RWPE1 (cell line): ENCODE measurements around the gene GFRA4.
A peak's percentile ranks its signal among the peaks of the same experiment; 100 is the strongest.

Experiments
- CTCF ChIA-PET: fragments of 350-600 bp; sonication (Branson Sonifier 250); formaldehyde crosslinking; extraction: SDS; loops from one replicate; lab custom pipeline; 2021; lab: Yijun Ruan, JAX
- POLR2A ChIA-PET: fragments of 400-600 bp; formaldehyde crosslinking; extraction: SDS; loops from one replicate; lab custom pipeline; 2020; ENCODE audit warnings: antibody characterized with exemption; ENCODE audit not compliant: low non-redundant PET; lab: Yijun Ruan, JAX
- DNase-seq: peaks from one replicate; pipeline ENCODE4 v3.0.0; 2012; ENCODE audit warnings: low spot score
- H3K27ac ChIP-seq: fragments of 450-650 bp; 2 replicates; pipeline ENCODE4 v1.5.1; 2017
- TF ChIP-seq, protein P1 (sequence below): fragments of 450-650 bp; conservative IDR thresholded peaks from 2 replicates; pipeline ENCODE4 v1.5.1; 2017; ENCODE audit warnings: low read depth, mild to moderate bottlenecking

The GFRA4 gene

DNA sequence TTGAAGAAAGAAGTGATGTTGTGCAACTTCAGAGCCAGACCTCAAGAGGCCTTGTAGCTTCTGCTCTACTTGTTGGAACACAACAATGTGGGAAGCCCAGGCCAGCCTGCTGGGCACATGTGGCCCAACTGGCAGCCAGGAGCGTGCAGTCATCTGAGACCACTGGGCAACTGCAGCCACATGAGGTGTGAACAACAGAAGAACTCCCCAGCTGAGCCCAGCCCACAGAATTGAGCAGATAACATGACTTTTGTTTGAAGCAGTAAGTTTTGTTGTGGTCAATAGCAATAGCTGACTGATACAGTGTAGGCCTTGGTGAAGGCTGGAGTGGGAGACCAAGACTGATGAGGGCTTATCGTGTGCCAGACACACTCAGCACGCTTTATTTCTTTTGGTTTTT lies 27.2 kb upstream of the GFRA4 start:
- TF ChIP-seq, protein P1, sequence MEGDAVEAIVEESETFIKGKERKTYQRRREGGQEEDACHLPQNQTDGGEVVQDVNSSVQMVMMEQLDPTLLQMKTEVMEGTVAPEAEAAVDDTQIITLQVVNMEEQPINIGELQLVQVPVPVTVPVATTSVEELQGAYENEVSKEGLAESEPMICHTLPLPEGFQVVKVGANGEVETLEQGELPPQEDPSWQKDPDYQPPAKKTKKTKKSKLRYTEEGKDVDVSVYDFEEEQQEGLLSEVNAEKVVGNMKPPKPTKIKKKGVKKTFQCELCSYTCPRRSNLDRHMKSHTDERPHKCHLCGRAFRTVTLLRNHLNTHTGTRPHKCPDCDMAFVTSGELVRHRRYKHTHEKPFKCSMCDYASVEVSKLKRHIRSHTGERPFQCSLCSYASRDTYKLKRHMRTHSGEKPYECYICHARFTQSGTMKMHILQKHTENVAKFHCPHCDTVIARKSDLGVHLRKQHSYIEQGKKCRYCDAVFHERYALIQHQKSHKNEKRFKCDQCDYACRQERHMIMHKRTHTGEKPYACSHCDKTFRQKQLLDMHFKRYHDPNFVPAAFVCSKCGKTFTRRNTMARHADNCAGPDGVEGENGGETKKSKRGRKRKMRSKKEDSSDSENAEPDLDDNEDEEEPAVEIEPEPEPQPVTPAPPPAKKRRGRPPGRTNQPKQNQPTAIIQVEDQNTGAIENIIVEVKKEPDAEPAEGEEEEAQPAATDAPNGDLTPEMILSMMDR, result no peak
- no peak for DNase-seq
- H3K27ac ChIP-seq, result no peak overlapping the region
- CTCF ChIA-PET, result interaction anchor here (0.8 to 1.1 kb wide), 2 partner anchors 14 to 20 kb away, joined by 3 to 7 read pairs; no protein-coding TSS in a partner anchor
- POLR2A ChIA-PET, result no interaction called here

DNA sequence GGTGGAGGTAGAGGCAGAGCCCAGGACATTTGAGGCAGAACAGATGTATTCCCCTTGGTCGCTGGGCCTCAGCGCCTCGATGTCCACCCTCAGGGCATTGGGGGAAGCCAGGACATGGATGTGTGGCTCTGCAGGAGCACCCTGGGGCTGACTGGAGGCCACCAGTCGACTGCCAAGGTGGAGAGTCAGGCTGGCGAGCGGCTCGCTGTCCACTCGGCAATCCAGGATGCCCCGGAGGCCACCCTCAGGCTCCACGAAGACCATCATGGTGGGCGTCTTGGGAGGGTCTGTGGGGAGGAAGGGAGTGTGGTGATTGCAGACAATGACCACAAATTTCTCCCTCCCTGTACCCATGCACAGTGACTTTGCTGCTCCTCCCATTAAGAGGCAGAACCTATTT lies 26.8 kb upstream of the GFRA4 start:
- no peak overlapping the region for H3K27ac ChIP-seq
- no peak for DNase-seq
- POLR2A ChIA-PET, result no interaction called here
- TF ChIP-seq, protein P1, result no peak
- CTCF ChIA-PET, result interaction anchor here (0.8 to 1.1 kb wide), 2 partner anchors 13 to 20 kb away, joined by 3 to 7 read pairs; no protein-coding TSS in a partner anchor

GRCh38 chr20:3687655-3688054 lies 24.5 kb upstream of the GFRA4 start:
- DNase-seq, result peak; percentile 57
- ChIA-PET POLR2A (no interaction called here), CTCF (interaction anchor here (0.6 to 2.4 kb wide), 3 partner anchors 11 to 98 kb away, joined by 3 to 10 read pairs (median 7); no protein-coding TSS in a partner anchor)
- TF ChIP-seq, protein P1, result no peak
- H3K27ac ChIP-seq, result peak overlapping the region; percentile 69

DNA sequence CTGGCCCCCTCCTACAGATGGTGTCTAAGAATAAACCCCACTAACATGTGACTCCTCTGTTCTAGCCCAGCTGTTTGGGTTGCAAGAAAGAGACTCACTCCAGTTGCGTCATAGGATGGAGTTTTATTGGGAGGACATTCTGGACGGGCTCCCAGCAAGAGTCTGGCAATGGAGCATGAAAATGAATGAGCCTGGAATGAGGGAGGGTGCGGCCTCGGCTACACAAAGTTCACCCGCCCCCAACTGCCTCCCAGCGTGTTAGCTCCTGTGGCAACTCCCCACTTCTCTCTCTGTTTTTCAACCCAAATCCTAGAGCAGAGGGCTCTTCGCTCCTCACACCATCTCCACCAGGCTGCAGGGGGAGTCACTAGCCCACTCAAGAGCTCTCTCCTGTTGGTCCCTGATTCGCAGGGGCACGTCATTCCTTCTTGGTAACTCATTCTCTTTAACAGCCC lies 23.7 kb upstream of the GFRA4 start:
- TF ChIP-seq, protein P1, result no peak
- CTCF ChIA-PET, result interaction anchor here (0.6 to 2.4 kb wide), 3 partner anchors 10 to 97 kb away, joined by 3 to 10 read pairs (median 7); no protein-coding TSS in a partner anchor
- POLR2A ChIA-PET, result no interaction called here
- peak overlapping the region; percentile 69 for H3K27ac ChIP-seq
- peak; percentile 63 for DNase-seq

GRCh38 chr20:3686421-3686820 lies 23.2 kb upstream of the GFRA4 start:
- CTCF ChIA-PET, result interaction anchor here (2.1 to 2.2 kb wide), 2 partner anchors 10 to 25 kb away, joined by 7 to 11 read pairs; no protein-coding TSS in a partner anchor
- DNase-seq, result no peak
- H3K27ac ChIP-seq, result peak overlapping the region; percentile 69
- TF ChIP-seq, protein P1, result no peak
- POLR2A ChIA-PET, result no interaction called here

DNA sequence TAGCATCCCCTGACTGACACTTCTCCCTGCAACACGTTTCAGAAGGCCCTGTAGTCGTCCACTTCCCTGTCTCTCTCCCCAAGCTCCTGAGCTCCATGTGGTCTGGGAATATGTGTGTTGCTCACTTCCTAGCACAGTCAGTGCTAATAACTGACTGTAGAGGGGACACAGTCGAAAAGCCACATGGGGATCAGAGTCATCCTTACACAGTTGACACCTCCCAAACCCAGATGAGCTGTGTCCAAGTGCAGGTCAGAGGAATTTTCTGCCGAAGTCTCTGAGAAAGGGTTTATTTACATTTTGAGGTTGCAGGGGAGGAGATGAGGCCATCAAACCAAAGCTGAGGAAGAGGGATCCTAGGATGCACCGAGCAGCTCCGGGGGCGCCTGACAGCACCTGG lies 22.1 kb upstream of the GFRA4 start:
- TF ChIP-seq, protein P1, result no peak
- no peak for DNase-seq
- no peak overlapping the region for H3K27ac ChIP-seq
- ChIA-PET CTCF (interaction anchor here (1.0 to 2.1 kb wide), 3 partner anchors 9 to 26 kb away, joined by 5 to 11 read pairs (median 6); no protein-coding TSS in a partner anchor), POLR2A (no interaction called here)
